Large intestine (tissue), 3 donors: ENCODE measurements around the gene ALK. TPM values are rescaled to one million over a fixed set of nuclear protein-coding genes. Genes with fewer than 3 reads are reported as not detected.

Experiments
- DNase-seq, 2 donors: peaks; one replicate each; pipeline versions ENCODE4 v3.0.0 to v3.0.0-alpha.2; 2013
- H3K27ac ChIP-seq: one replicate; pipeline ENCODE4 v1.5.1; 2013; ENCODE audit warnings: low read length
- H3K27me3 ChIP-seq: 2 replicates; pipeline ENCODE4 v1.6.1; 2013; ENCODE audit warnings: low read length; ENCODE audit not compliant: control insufficient read depth, insufficient read depth
- H3K36me3 ChIP-seq: 2 replicates; pipeline ENCODE4 v1.6.1; 2013; ENCODE audit warnings: low read length; ENCODE audit not compliant: control insufficient read depth, insufficient read depth
- H3K4me1 ChIP-seq: one replicate; pipeline ENCODE4 v1.6.1; 2013; ENCODE audit warnings: low read length; ENCODE audit not compliant: control insufficient read depth, insufficient read depth
- H3K4me3 ChIP-seq: one replicate; pipeline ENCODE4 v1.5.1; 2013; ENCODE audit warnings: low read length
- H3K9me3 ChIP-seq: one replicate; pipeline ENCODE4 v1.6.1; 2013; ENCODE audit warnings: mild to moderate bottlenecking, low read depth, low read length, moderate library complexity; ENCODE audit not compliant: control insufficient read depth
- WGBS: methylation state at CpG from one replicate; pipeline ENCODE4 v1.1.5; 2013; ENCODE audit warnings: low lambda C conversion rate; ENCODE audit not compliant: insufficient coverage; 5-methylcytosine and 5-hydroxymethylcytosine counted together
- polyA plus RNA-seq: library from polyadenylated mRNA; unstranded; fragments of 120-200 nt; gene quantifications from one replicate; pipeline ENCODE4 v1.2.1, GENCODE V29; 2013

The ALK gene
- polyA plus RNA-seq, 1 donor = 1.5 TPM

GRCh38 chr2:29417630-29418029, 503.8 kb downstream of the ALK start:
- Histone ChIP-seq H3K4me1 (no peaks in the 10 kb centered on the region), H3K4me3 (no peak overlapping the region), H3K27ac (no peak overlapping the region), H3K36me3 (no peaks in the 10 kb centered on the region), H3K9me3 (no peaks in the 10 kb centered on the region), H3K27me3 (peaks cover 3% of the 10 kb centered on the region)
- no peak for DNase-seq
- WGBS = no CpG with 5 or more reads among the region's 6 CpGs

GRCh38 chr2:29412197-29412925, 509.0 kb downstream of the ALK start:
- no peak overlapping the region for H3K27ac ChIP-seq
- no CpG with 5 or more reads among the region's 1 CpG for whole genome bisulfite sequencing
- no peaks in the 10 kb centered on the region for H3K4me1 ChIP-seq
- H3K4me3 ChIP-seq = no peak overlapping the region
- H3K9me3 ChIP-seq = no peaks in the 10 kb centered on the region
- DNase-seq = no peak
- H3K27me3 ChIP-seq = no peaks in the 10 kb centered on the region
- no peaks in the 10 kb centered on the region for H3K36me3 ChIP-seq

GRCh38 chr2:29405707-29406106, 515.7 kb downstream of the ALK start:
- no peak for DNase-seq
- no peaks in the 10 kb centered on the region for H3K27me3 ChIP-seq
- 40% methylated on average over 1 of the region's 2 CpGs for WGBS

GRCh38 chr2:29405266-29405665, 516.1 kb downstream of the ALK start:
- DNase-seq = no peak
- Histone ChIP-seq H3K9me3 (no peaks in the 10 kb centered on the region), H3K36me3 (no peaks in the 10 kb centered on the region), H3K4me3 (no peak overlapping the region), H3K4me1 (no peaks in the 10 kb centered on the region), H3K27ac (no peak overlapping the region), H3K27me3 (no peaks in the 10 kb centered on the region)
- no CpG with 5 or more reads among the region's 5 CpGs for WGBS

More at GRCh38 chr2:29405707-29406106, 515.7 kb downstream of the ALK start:
- no peak overlapping the region for H3K4me3 ChIP-seq
- H3K27ac ChIP-seq = no peak overlapping the region
- no peaks in the 10 kb centered on the region for H3K4me1 ChIP-seq
- H3K36me3 ChIP-seq = no peaks in the 10 kb centered on the region
- no peaks in the 10 kb centered on the region for H3K9me3 ChIP-seq

GRCh38 chr2:29401994-29402393, 519.4 kb downstream of the ALK start:
- WGBS = no CpG with 5 or more reads among the region's 7 CpGs
- H3K9me3 ChIP-seq = no peaks in the 10 kb centered on the region
- no peak for DNase-seq
- no peaks in the 10 kb centered on the region for H3K4me1 ChIP-seq
- H3K27me3 ChIP-seq = no peaks in the 10 kb centered on the region
- H3K4me3 ChIP-seq = no peak overlapping the region
- H3K27ac ChIP-seq = no peak overlapping the region
- H3K36me3 ChIP-seq = no peaks in the 10 kb centered on the region

GRCh38 chr2:29400930-29401653, 520.3 kb downstream of the ALK start:
- H3K27ac ChIP-seq = no peak overlapping the region
- no CpG with 5 or more reads among the region's 5 CpGs for WGBS
- no peaks in the 10 kb centered on the region for H3K9me3 ChIP-seq
- H3K36me3 ChIP-seq = no peaks in the 10 kb centered on the region
- no peaks in the 10 kb centered on the region for H3K27me3 ChIP-seq
- no peak for DNase-seq
- no peak overlapping the region for H3K4me3 ChIP-seq
- H3K4me1 ChIP-seq = no peaks in the 10 kb centered on the region

GRCh38 chr2:29398384-29399237, 522.8 kb downstream of the ALK start:
- no CpG with 5 or more reads among the region's 8 CpGs for WGBS
- Histone ChIP-seq H3K9me3 (no peaks in the 10 kb centered on the region), H3K36me3 (no peaks in the 10 kb centered on the region), H3K27ac (no peak overlapping the region), H3K27me3 (no peaks in the 10 kb centered on the region), H3K4me1 (no peaks in the 10 kb centered on the region), H3K4me3 (no peak overlapping the region)
- no peak for DNase-seq

GRCh38 chr2:29397713-29398112, 523.7 kb downstream of the ALK start:
- WGBS = no CpG with 5 or more reads among the region's 4 CpGs
- Histone ChIP-seq H3K27ac (no peak overlapping the region), H3K36me3 (no peaks in the 10 kb centered on the region), H3K4me1 (no peaks in the 10 kb centered on the region), H3K27me3 (no peaks in the 10 kb centered on the region), H3K9me3 (no peaks in the 10 kb centered on the region), H3K4me3 (no peak overlapping the region)
- no peak for DNase-seq

GRCh38 chr2:29397039-29397438, 524.3 kb downstream of the ALK start:
- no peaks in the 10 kb centered on the region for H3K4me1 ChIP-seq
- no peak overlapping the region for H3K4me3 ChIP-seq
- H3K9me3 ChIP-seq = no peaks in the 10 kb centered on the region
- H3K27ac ChIP-seq = no peak overlapping the region
- no peaks in the 10 kb centered on the region for H3K36me3 ChIP-seq
- WGBS = no CpG with 5 or more reads among the region's 2 CpGs
- H3K27me3 ChIP-seq = no peaks in the 10 kb centered on the region
- no peak for DNase-seq

- no CpG with 5 or more reads among the region's 2 CpGs for WGBS
- Histone ChIP-seq H3K27ac (no peak overlapping the region), H3K4me3 (no peak overlapping the region), H3K9me3 (no peaks in the 10 kb centered on the region), H3K36me3 (no peaks in the 10 kb centered on the region), H3K4me1 (no peaks in the 10 kb centered on the region), H3K27me3 (no peaks in the 10 kb centered on the region)
- no peak for DNase-seq
Measured at GRCh38 chr2:29394981-29395350, 526.4 kb downstream of the ALK start.
